ENCODE measurements around the gene ATG7. TPM values are rescaled to one million over a fixed set of nuclear protein-coding genes. Genes with fewer than 3 reads are reported as not detected.
"Not testable (repeated sequence)": the region's sequence is repeated elsewhere in the genome, so short reads cannot be mapped to it uniquely, and the experiment has no call there.

ATG7 gene
- total and polyA plus RNA-seq, 11 donors, result 4.4 to 45.1 (median 14.4) TPM

GRCh38 chr3:11569156-11569741 is 297.1 kb downstream of the ATG7 start:
- Histone ChIP-seq H3K36me3 (peaks cover 0 to 35% (median 12%) of the 10 kb centered on the region in 9 donors), H3K27ac (peak overlapping the region; percentile 18 to 96 (median 86)), H3K4me3 (peak overlapping the region in 1 of 12 donors; percentile 44), H3K9me3 (no peaks in the 10 kb centered on the region), H3K27me3 (no peaks in the 10 kb centered on the region), H3K4me1 (peaks cover 9 to 80% (median 54%) of the 10 kb centered on the region in 12 donors)
- intact Hi-C loops (cut with DNase I), result loop anchor here in 8 of 10 donors (2.0 to 10.0 kb wide), 6 partner anchors 33 to 184 kb away; partner anchors contain the start of gene VGLL4 (in 6 of the 8)
- TF ChIP-seq POLR2A (IDR thresholded peaks at IDR 0.05) (no peak), CTCF (IDR thresholded peaks at IDR 0.05) (no peak)
- 72 to 81% (median 79%) methylated on average over 13 of the region's 13 CpGs for WGBS, 4 donors
- no peak for DNase-seq
- no peak for ATAC-seq

- 40 to 57% (median 51%) methylated on average over 12 to 13 of the region's 13 CpGs for WGBS, 4 donors
- ATAC-seq (peak in 1 of 4 donors; percentile 4), DNase-seq (no peak)
- no peak overlapping the region for H3K4me3 ChIP-seq
- intact Hi-C loops (cut with DNase I), result no loop called here
- no peaks in the 10 kb centered on the region for H3K9me3 ChIP-seq
- H3K27ac ChIP-seq, result peak overlapping the region in 11 of 12 donors; percentile 2 to 96 (median 82)
- TF ChIP-seq POLR2A (IDR thresholded peaks at IDR 0.05) (no peak), CTCF (IDR thresholded peaks at IDR 0.05) (no peak)
- H3K36me3 ChIP-seq, result peaks cover 0 to 32% (median 10%) of the 10 kb centered on the region in 9 donors
- no peaks in the 10 kb centered on the region for H3K27me3 ChIP-seq
- peaks cover 9 to 70% (median 49%) of the 10 kb centered on the region in 12 donors for H3K4me1 ChIP-seq
Measured at GRCh38 chr3:11570251-11570650, 298.1 kb downstream of the ATG7 start.

- Histone ChIP-seq H3K36me3 (peaks cover 0 to 30% (median 10%) of the 10 kb centered on the region in 9 donors), H3K9me3 (no peaks in the 10 kb centered on the region), H3K27me3 (no peaks in the 10 kb centered on the region), H3K4me1 (peaks cover 9 to 70% (median 45%) of the 10 kb centered on the region in 12 donors), H3K27ac (peak overlapping the region in 11 of 12 donors; percentile 2 to 96 (median 82)), H3K4me3 (no peak overlapping the region)
- 67 to 79% (median 71%) methylated on average over 20 of the region's 20 CpGs for WGBS, 4 donors
- intact Hi-C loops (cut with DNase I), result no loop called here
- TF ChIP-seq POLR2A (IDR thresholded peaks at IDR 0.05) (no peak), CTCF (IDR thresholded peaks at IDR 0.05) (no peak)
- ATAC-seq (peak in 3 of 4 donors; percentile 4 to 60 (median 16)), DNase-seq (peak in 1 of 5 donors; percentile 37)
Measured at GRCh38 chr3:11570789-11571495, 298.7 kb downstream of the ATG7 start.

- H3K9me3 ChIP-seq; intact Hi-C loops (cut with DNase I); H3K4me3 ChIP-seq; H3K27me3 ChIP-seq; DNase-seq; ATAC-seq; H3K27ac ChIP-seq: not testable (repeated sequence)
- Histone ChIP-seq H3K4me1 (peaks cover 8 to 72% (median 50%) of the 10 kb centered on the region in 12 donors), H3K36me3 (peaks cover 0 to 15% (median 5%) of the 10 kb centered on the region in 9 donors)
- 96 to 98% (median 97%) methylated on average over 11 of the region's 11 CpGs for WGBS, 4 donors
Measured at GRCh38 chr3:11572660-11573059, 300.5 kb downstream of the ATG7 start.

Data from heart left ventricle (tissue), 16 donors.